ENCODE results near the gene NR2F1-AS1. TPM values are rescaled to one million over a fixed set of nuclear protein-coding genes. Genes with fewer than 3 reads are reported as not detected.

The NR2F1-AS1 gene
- total RNA-seq, 2 experiments from 2014 or later, result not detected

- Mint-ChIP-seq H3K4me3 (no peak overlapping the region), H3K9me3 (ENCODE audit: insufficient read depth) (no peaks in the 10 kb centered on the region), H3K27me3 (ENCODE audit: low read depth) (peaks cover 2% of the 10 kb centered on the region), H3K27ac (no peak overlapping the region), H3K36me3 (ENCODE audit: low read depth) (no peaks in the 10 kb centered on the region), H3K4me1 (ENCODE audit: low read depth) (no peaks in the 10 kb centered on the region)
- ATAC-seq (no peak), DNase-seq (no peak)
- ChIA-PET CTCF (no interaction called here), POLR2A (no interaction called here)
Measured at GRCh38 chr5:93421987-93422401, 159.0 kb downstream of the NR2F1-AS1 start.

- Mint-ChIP-seq H3K4me1 (ENCODE audit: low read depth) (no peaks in the 10 kb centered on the region), H3K4me3 (no peak overlapping the region), H3K9me3 (ENCODE audit: insufficient read depth) (no peaks in the 10 kb centered on the region), H3K27me3 (ENCODE audit: low read depth) (peaks cover 2% of the 10 kb centered on the region), H3K27ac (no peak overlapping the region), H3K36me3 (ENCODE audit: low read depth) (no peaks in the 10 kb centered on the region)
- ChIA-PET POLR2A (interaction anchor here (0.6 kb wide), 1 partner anchor 100 kb away, joined by 4 read pairs; no protein-coding TSS in a partner anchor), CTCF (no interaction called here)
- DNase-seq, result no peak
- no peak for ATAC-seq
Measured at GRCh38 chr5:93421468-93421867, 159.6 kb downstream of the NR2F1-AS1 start.

DNA sequence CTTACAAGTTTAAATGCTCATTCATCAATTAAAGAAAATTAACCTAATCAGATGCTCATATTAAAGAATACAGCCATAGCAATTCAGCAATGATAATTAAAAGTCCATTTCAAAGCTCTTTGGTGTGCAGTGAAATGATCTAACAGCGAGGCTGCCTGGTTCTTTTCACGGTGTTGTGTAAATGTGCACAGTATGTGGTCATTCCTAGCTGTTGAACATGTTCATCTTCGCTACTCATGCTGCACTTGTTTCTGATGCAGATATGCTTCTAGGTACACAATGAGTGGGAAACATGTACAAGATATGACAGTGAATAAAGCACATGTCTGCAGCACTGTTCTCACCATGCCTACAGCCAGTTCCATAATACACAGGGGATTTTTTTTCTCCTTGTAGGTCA is 163.5 kb downstream of the NR2F1-AS1 start:
- ATAC-seq (no peak), DNase-seq (no peak)
- CTCF ChIA-PET, result no interaction called here
- Mint-ChIP-seq H3K27me3 (ENCODE audit: low read depth) (no peaks in the 10 kb centered on the region), H3K27ac (no peak overlapping the region), H3K4me1 (ENCODE audit: low read depth) (no peaks in the 10 kb centered on the region), H3K4me3 (no peak overlapping the region), H3K36me3 (ENCODE audit: low read depth) (no peaks in the 10 kb centered on the region), H3K9me3 (ENCODE audit: insufficient read depth) (no peaks in the 10 kb centered on the region)
- POLR2A ChIA-PET, result no interaction called here

DNA sequence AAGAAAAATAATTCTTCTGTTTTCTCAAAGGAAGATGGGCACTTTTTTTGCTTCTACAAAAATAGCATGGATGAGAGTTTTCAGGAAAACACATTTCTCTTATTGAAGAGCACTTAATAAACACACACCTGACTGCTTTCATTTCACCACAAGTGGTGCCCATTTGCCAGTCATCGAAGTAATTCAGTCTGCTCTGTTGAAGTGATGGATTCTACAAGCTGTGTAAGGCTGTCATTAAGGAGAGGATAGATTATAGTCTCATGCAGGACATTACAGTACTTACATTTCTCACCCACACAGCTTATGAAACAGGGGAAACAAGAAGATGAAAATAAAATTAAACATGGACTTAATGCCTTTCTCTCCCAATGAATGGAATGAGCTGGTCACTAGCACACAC is 165.2 kb downstream of the NR2F1-AS1 start:
- POLR2A ChIA-PET, result no interaction called here
- Mint-ChIP-seq H3K27ac (no peak overlapping the region), H3K27me3 (ENCODE audit: low read depth) (no peaks in the 10 kb centered on the region), H3K36me3 (ENCODE audit: low read depth) (no peaks in the 10 kb centered on the region), H3K9me3 (ENCODE audit: insufficient read depth) (no peaks in the 10 kb centered on the region), H3K4me1 (ENCODE audit: low read depth) (no peaks in the 10 kb centered on the region), H3K4me3 (no peak overlapping the region)
- CTCF ChIA-PET, result no interaction called here
- ATAC-seq, result no peak
- no peak for DNase-seq

DNA sequence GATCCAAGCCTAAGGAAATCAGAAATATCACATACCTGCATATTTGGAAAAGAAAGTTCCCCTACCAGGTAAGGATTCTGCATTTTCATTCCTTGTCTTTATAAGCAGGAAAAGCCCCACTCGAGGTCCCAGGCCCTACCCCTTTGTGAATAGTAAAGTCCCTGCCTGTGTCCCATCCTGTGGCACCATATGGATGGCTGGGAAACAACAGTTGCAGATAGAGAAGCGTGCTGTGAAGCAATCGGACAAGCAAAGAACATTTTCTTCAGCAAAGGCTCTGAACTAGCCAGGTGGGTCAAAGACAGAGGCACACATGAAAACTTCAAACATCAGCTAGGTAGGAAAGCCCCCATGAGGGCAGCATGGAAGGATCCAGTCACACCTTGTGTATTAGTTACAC is 169.3 kb downstream of the NR2F1-AS1 start:
- Mint-ChIP-seq H3K27ac (no peak overlapping the region), H3K9me3 (ENCODE audit: insufficient read depth) (no peaks in the 10 kb centered on the region), H3K4me1 (ENCODE audit: low read depth) (no peaks in the 10 kb centered on the region), H3K27me3 (ENCODE audit: low read depth) (no peaks in the 10 kb centered on the region), H3K4me3 (no peak overlapping the region), H3K36me3 (ENCODE audit: low read depth) (no peaks in the 10 kb centered on the region)
- POLR2A ChIA-PET, result no interaction called here
- ATAC-seq, result no peak
- CTCF ChIA-PET, result no interaction called here
- DNase-seq, result no peak

GRCh38 chr5:93409691-93410090 is 171.3 kb downstream of the NR2F1-AS1 start:
- H3K4me3 Mint-ChIP-seq, result no peak overlapping the region
- H3K36me3 Mint-ChIP-seq (ENCODE audit: low read depth), result no peaks in the 10 kb centered on the region
- no peaks in the 10 kb centered on the region for H3K9me3 Mint-ChIP-seq (ENCODE audit: insufficient read depth)
- no peaks in the 10 kb centered on the region for H3K4me1 Mint-ChIP-seq (ENCODE audit: low read depth)
- CTCF ChIA-PET, result no interaction called here
- no peaks in the 10 kb centered on the region for H3K27me3 Mint-ChIP-seq (ENCODE audit: low read depth)
- H3K27ac Mint-ChIP-seq, result no peak overlapping the region
- DNase-seq, result no peak
- POLR2A ChIA-PET, result no interaction called here
- ATAC-seq, result no peak

DNA sequence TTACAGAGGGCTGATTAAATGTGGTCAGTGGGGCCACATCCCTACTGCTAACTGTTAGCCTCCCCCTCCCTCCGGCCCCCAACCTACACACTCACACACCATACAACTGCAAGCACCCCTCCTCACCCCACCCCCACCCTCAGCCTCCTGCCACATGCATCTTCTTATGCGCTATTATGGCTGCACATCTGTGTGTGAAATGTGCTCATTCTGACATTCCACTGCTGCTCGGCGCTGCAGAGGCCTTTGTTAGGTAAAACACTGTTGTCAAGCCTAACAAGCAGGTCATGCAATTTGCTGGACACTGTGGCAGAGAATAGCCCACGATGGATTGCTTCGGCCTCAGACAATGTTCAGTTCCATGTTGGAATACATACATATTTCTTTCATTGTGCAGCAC is 173.6 kb downstream of the NR2F1-AS1 start:
- no peak for DNase-seq
- ChIA-PET CTCF (no interaction called here), POLR2A (no interaction called here)
- no peaks in the 10 kb centered on the region for H3K36me3 Mint-ChIP-seq (ENCODE audit: low read depth)
- H3K27ac Mint-ChIP-seq, result no peak overlapping the region
- H3K27me3 Mint-ChIP-seq (ENCODE audit: low read depth), result no peaks in the 10 kb centered on the region
- no peak overlapping the region for H3K4me3 Mint-ChIP-seq
- no peaks in the 10 kb centered on the region for H3K9me3 Mint-ChIP-seq (ENCODE audit: insufficient read depth)
- no peaks in the 10 kb centered on the region for H3K4me1 Mint-ChIP-seq (ENCODE audit: low read depth)
- no peak for ATAC-seq

- Mint-ChIP-seq H3K27ac (no peak overlapping the region), H3K36me3 (ENCODE audit: low read depth) (no peaks in the 10 kb centered on the region), H3K4me3 (no peak overlapping the region), H3K27me3 (ENCODE audit: low read depth) (no peaks in the 10 kb centered on the region), H3K9me3 (ENCODE audit: insufficient read depth) (no peaks in the 10 kb centered on the region), H3K4me1 (ENCODE audit: low read depth) (no peaks in the 10 kb centered on the region)
- ATAC-seq (no peak), DNase-seq (no peak)
- ChIA-PET CTCF (no interaction called here), POLR2A (no interaction called here)
Measured at GRCh38 chr5:93406971-93407401, 174.0 kb downstream of the NR2F1-AS1 start.

DNA sequence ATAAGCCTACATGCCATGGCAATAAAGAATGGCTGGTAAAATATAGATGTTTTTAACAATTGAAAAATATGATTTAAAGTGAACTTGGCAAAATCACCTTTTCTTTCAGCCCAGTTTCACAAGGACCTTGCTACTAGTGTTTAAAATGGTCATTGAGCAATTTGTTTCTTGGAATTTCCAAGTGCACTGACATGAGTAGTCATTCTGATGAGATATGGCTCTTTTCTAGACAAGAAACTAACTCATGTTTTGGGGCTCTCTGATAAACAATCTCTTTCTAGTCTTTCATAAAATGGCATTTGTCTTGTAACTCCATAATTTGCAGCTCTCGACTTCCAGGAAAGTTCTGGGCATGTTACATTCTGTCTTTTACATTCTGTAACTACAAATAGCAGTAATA is 176.8 kb downstream of the NR2F1-AS1 start:
- ChIA-PET POLR2A (no interaction called here), CTCF (no interaction called here)
- no peak for ATAC-seq
- no peaks in the 10 kb centered on the region for H3K27me3 Mint-ChIP-seq (ENCODE audit: low read depth)
- no peak for DNase-seq
- no peaks in the 10 kb centered on the region for H3K36me3 Mint-ChIP-seq (ENCODE audit: low read depth)
- H3K27ac Mint-ChIP-seq, result no peak overlapping the region
- H3K4me3 Mint-ChIP-seq, result no peak overlapping the region
- H3K9me3 Mint-ChIP-seq (ENCODE audit: insufficient read depth), result no peaks in the 10 kb centered on the region
- no peaks in the 10 kb centered on the region for H3K4me1 Mint-ChIP-seq (ENCODE audit: low read depth)

DNA sequence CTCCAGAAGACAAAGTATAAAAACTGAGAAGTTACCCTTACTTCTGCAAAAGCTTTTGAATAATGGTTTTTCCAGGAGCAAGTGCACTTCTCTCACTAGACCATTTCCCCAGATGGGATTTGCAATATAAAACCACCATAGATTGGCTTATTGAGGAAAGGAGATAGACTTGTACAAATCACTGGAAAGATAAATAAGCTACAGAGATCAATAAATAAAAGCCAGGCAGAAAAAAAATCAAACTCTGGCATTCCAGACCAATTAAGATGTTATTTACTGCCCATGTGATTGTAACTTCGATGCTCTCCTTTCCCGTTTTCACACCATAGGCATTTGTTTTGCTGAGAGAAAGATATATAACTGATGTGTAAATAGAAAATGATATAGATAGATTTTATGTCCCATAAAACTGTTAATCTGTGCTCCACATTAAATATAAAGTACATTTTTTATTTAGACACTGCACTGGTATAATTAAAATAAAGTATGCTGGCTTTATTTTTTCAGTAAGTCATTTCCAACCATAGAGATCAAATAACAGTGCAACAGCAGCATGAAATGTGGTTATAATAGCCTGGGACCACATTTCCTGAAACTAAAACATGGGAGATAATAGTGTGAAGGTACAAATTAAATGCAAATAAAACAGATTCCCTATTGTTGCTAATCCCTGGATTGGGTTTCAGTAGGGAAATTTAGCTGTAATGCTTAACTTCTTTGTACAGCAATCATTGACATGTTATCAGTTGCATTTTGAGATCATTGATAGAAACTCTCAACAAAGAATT is 177.7 kb downstream of the NR2F1-AS1 start:
- ChIA-PET CTCF (no interaction called here), POLR2A (no interaction called here)
- no peaks in the 10 kb centered on the region for H3K9me3 Mint-ChIP-seq (ENCODE audit: insufficient read depth)
- no peak for DNase-seq
- H3K4me1 Mint-ChIP-seq (ENCODE audit: low read depth), result no peaks in the 10 kb centered on the region
- no peak overlapping the region for H3K27ac Mint-ChIP-seq
- no peaks in the 10 kb centered on the region for H3K36me3 Mint-ChIP-seq (ENCODE audit: low read depth)
- no peak for ATAC-seq
- H3K4me3 Mint-ChIP-seq, result no peak overlapping the region
- no peaks in the 10 kb centered on the region for H3K27me3 Mint-ChIP-seq (ENCODE audit: low read depth)

GRCh38 chr5:93402451-93402850 is 178.6 kb downstream of the NR2F1-AS1 start:
- DNase-seq (no peak), ATAC-seq (no peak)
- no peak overlapping the region for H3K27ac Mint-ChIP-seq
- no peak overlapping the region for H3K4me3 Mint-ChIP-seq
- H3K4me1 Mint-ChIP-seq (ENCODE audit: low read depth), result no peaks in the 10 kb centered on the region
- ChIA-PET CTCF (no interaction called here), POLR2A (no interaction called here)
- H3K9me3 Mint-ChIP-seq (ENCODE audit: insufficient read depth), result no peaks in the 10 kb centered on the region
- H3K27me3 Mint-ChIP-seq (ENCODE audit: low read depth), result no peaks in the 10 kb centered on the region
- no peaks in the 10 kb centered on the region for H3K36me3 Mint-ChIP-seq (ENCODE audit: low read depth)

DNA sequence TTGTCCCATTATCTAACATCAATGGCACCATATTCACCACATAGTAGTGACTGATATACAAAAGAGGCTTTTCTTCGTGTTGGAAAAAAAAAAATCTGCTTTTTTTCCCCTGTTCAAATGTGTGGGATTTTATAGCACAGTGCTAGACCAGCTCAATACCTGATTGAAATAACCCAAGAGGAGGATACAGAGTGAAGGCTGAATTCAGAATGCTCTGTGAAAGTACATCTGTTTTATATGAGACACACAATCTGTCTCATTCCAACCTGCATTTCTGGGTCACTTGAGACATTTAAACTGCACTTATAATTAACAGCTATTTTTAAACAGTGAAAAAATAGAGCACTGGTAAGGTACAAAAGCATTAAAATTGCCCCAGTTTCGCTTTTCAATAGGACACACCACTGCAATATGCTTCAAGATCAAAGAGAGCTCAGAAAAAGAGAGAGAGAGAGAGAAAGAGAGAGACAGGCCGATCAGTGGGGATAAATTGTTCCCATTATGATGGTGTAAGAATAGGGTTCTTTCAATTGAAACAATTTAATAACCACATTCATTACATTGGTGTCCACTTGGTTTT is 179.3 kb downstream of the NR2F1-AS1 start:
- DNase-seq (no peak), ATAC-seq (no peak)
- Mint-ChIP-seq H3K36me3 (ENCODE audit: low read depth) (no peaks in the 10 kb centered on the region), H3K27me3 (ENCODE audit: low read depth) (no peaks in the 10 kb centered on the region), H3K4me1 (ENCODE audit: low read depth) (no peaks in the 10 kb centered on the region), H3K4me3 (no peak overlapping the region), H3K27ac (no peak overlapping the region), H3K9me3 (ENCODE audit: insufficient read depth) (no peaks in the 10 kb centered on the region)
- CTCF ChIA-PET, result no interaction called here
- POLR2A ChIA-PET, result no interaction called here

GRCh38 chr5:93399675-93400074 is 181.3 kb downstream of the NR2F1-AS1 start:
- ATAC-seq (no peak), DNase-seq (no peak)
- no peaks in the 10 kb centered on the region for H3K27me3 Mint-ChIP-seq (ENCODE audit: low read depth)
- no peaks in the 10 kb centered on the region for H3K4me1 Mint-ChIP-seq (ENCODE audit: low read depth)
- H3K9me3 Mint-ChIP-seq (ENCODE audit: insufficient read depth), result no peaks in the 10 kb centered on the region
- no peak overlapping the region for H3K27ac Mint-ChIP-seq
- H3K4me3 Mint-ChIP-seq, result no peak overlapping the region
- ChIA-PET POLR2A (no interaction called here), CTCF (no interaction called here)
- no peaks in the 10 kb centered on the region for H3K36me3 Mint-ChIP-seq (ENCODE audit: low read depth)
